NB4 (cell line): ENCODE results near the gene TNKS1BP1.

Experiments
- DNase-seq: peaks from one replicate; pipeline ENCODE4 v3.0.0; 2010; ENCODE audit warnings: low read depth
- H3K4me3 ChIP-seq: one replicate; pipeline ENCODE4 v1.5.1; 2011; ENCODE audit warnings: mild to moderate bottlenecking, low read depth, low read length, moderate library complexity
- CTCF ChIP-seq: IDR thresholded peaks from one replicate; pipeline ENCODE4 v1.5.1; 2012; ENCODE audit warnings: low read depth, low read length
- MAX ChIP-seq: IDR thresholded peaks from 2 replicates; pipeline ENCODE4 v1.6.1; 2011; ENCODE audit warnings: low read depth, low read length
- MYC ChIP-seq: IDR thresholded peaks from 2 replicates; pipeline ENCODE4 v1.6.1; 2011; ENCODE audit warnings: low read depth, low read length
- POLR2A ChIP-seq: IDR thresholded peaks from 2 replicates; pipeline ENCODE4 v1.6.1; 2011; ENCODE audit warnings: mild to moderate bottlenecking; ENCODE audit not compliant: insufficient read length; ENCODE audit errors: extremely low read depth

The TNKS1BP1 gene

GRCh38 chr11:57254631-57255030 is 70.1 kb downstream of the TNKS1BP1 start:
- no peak for TF ChIP-seq MYC
- no peak overlapping the region for H3K4me3 ChIP-seq
- no peak for DNase-seq

GRCh38 chr11:57251491-57252104 is 73.2 kb downstream of the TNKS1BP1 start:
- H3K4me3 ChIP-seq = no peak overlapping the region
- no peak for DNase-seq
- no peak for TF ChIP-seq MAX
- TF ChIP-seq MYC = no peak
- no peak for TF ChIP-seq POLR2A
- TF ChIP-seq CTCF = no peak

- no peak for TF ChIP-seq POLR2A
- TF ChIP-seq CTCF = no peak
- no peak for TF ChIP-seq MAX
- TF ChIP-seq MYC = no peak
These were observed 73.7 kb downstream of the TNKS1BP1 start for GRCh38 chr11:57251037-57251436.

More at GRCh38 chr11:57251037-57251436, 73.7 kb downstream of the TNKS1BP1 start:
- no peak overlapping the region for H3K4me3 ChIP-seq
- DNase-seq = no peak
